HG03378 (cell line): ENCODE results near the gene KLHL6.
"Not testable (repeated sequence)": the region's sequence is repeated elsewhere in the genome, so short reads cannot be mapped to it uniquely, and the experiment has no call there.

Experiments
- ATAC-seq: cut with Tn5 transposase; IDR thresholded peaks from one replicate; pipeline ENCODE4 v1.9.1; 2021; ENCODE audit warnings: mild to moderate bottlenecking, moderate library complexity; ENCODE audit not compliant: unreplicated experiment

KLHL6 gene

GRCh38 chr3:183555541-183556081 lies at the start of gene KLHL6:
Gene KLHL6 (minus strand): TSS chr3:183555706. CDS start chr3:183555653, 53 bp downstream.
- ATAC-seq = peak; percentile 92

GRCh38 chr3:183597959-183598358 lies 42.5 kb upstream of the KLHL6 start:
- ATAC-seq = no peak

GRCh38 chr3:183594636-183595035 lies 39.1 kb upstream of the KLHL6 start:
- ATAC-seq = no peak

- ATAC-seq = no peak
Observed at GRCh38 chr3:183592821-183593220, 37.3 kb upstream of the KLHL6 start.

GRCh38 chr3:183591881-183592521 lies 36.5 kb upstream of the KLHL6 start:
- peak; percentile 94 for ATAC-seq

GRCh38 chr3:183590442-183590841 lies 34.9 kb upstream of the KLHL6 start:
- no peak for ATAC-seq

- ATAC-seq = no peak
Observed at GRCh38 chr3:183587336-183587735, 31.8 kb upstream of the KLHL6 start.

GRCh38 chr3:183586477-183586876 lies 31.0 kb upstream of the KLHL6 start:
- ATAC-seq = no peak

GRCh38 chr3:183584914-183585280 lies 29.4 kb upstream of the KLHL6 start:
- ATAC-seq = no peak

GRCh38 chr3:183584246-183584913 lies 28.9 kb upstream of the KLHL6 start:
- no peak for ATAC-seq

- no peak for ATAC-seq
Observed at GRCh38 chr3:183583331-183584245, 28.1 kb upstream of the KLHL6 start.

- ATAC-seq = no peak
Observed at GRCh38 chr3:183582161-183582560, 26.7 kb upstream of the KLHL6 start.

GRCh38 chr3:183581496-183582155 lies 26.1 kb upstream of the KLHL6 start:
- no peak for ATAC-seq

GRCh38 chr3:183579967-183580900 lies 24.7 kb upstream of the KLHL6 start:
- ATAC-seq = no peak

GRCh38 chr3:183578179-183578578 lies 22.7 kb upstream of the KLHL6 start:
- no peak for ATAC-seq

- ATAC-seq = no peak
Observed at GRCh38 chr3:183577346-183577745, 21.8 kb upstream of the KLHL6 start.

GRCh38 chr3:183576487-183577107 lies 21.1 kb upstream of the KLHL6 start:
- ATAC-seq = no peak

GRCh38 chr3:183572935-183573334 lies 17.4 kb upstream of the KLHL6 start:
- peak; percentile 89 for ATAC-seq

- not testable (repeated sequence) for ATAC-seq
Observed at GRCh38 chr3:183570191-183570590, 14.7 kb upstream of the KLHL6 start.
